Karpas-422 (cell line): ENCODE results near the gene RTN4. TPM values are rescaled to one million over a fixed set of nuclear protein-coding genes. Genes with fewer than 3 reads are reported as not detected.

ENCODE experiments used
- DNase-seq: peaks from one replicate; pipeline ENCODE4 v3.0.0-alpha.2; 2015
- H2AFZ ChIP-seq: fragments of 200-600 bp; sonication (generic); 2 replicates; pipeline ENCODE4 v1.6.1; 2014; ENCODE audit warnings: antibody characterized with exemption, low read length, mixed read lengths
- H3K27ac ChIP-seq: fragments of 200-600 bp; sonication (generic); 2 replicates; pipeline ENCODE4 v1.5.1; 2014; ENCODE audit warnings: mild to moderate bottlenecking, low read length, moderate library complexity
- H3K27me3 ChIP-seq: fragments of 200-600 bp; sonication (generic); 2 replicates; pipeline ENCODE4 v1.6.1; 2014; ENCODE audit warnings: low read length, mixed read lengths
- H3K36me3 ChIP-seq: fragments of 200-600 bp; sonication (generic); 2 replicates; pipeline ENCODE4 v1.6.1; 2014; ENCODE audit warnings: low read length, mixed read lengths; ENCODE audit not compliant: insufficient read depth
- H3K4me1 ChIP-seq: fragments of 200-600 bp; sonication (generic); 2 replicates; pipeline ENCODE4 v1.6.1; 2014; ENCODE audit warnings: mild to moderate bottlenecking, low read length, mixed read lengths
- H3K4me2 ChIP-seq: fragments of 200-600 bp; sonication (generic); 2 replicates; pipeline ENCODE4 v1.6.1; 2014; ENCODE audit warnings: low read length, low read depth, mild to moderate bottlenecking; ENCODE audit not compliant: poor library complexity, severe bottlenecking
- H3K4me3 ChIP-seq: fragments of 200-600 bp; sonication (generic); 2 replicates; pipeline ENCODE4 v1.5.1; 2014; ENCODE audit warnings: mild to moderate bottlenecking, antibody characterized with exemption, low read length, mixed read lengths
- H3K79me2 ChIP-seq: fragments of 200-600 bp; sonication (generic); 2 replicates; pipeline ENCODE4 v1.6.1; 2014; ENCODE audit warnings: mild to moderate bottlenecking, low read length, mixed read lengths
- H3K9ac ChIP-seq: fragments of 200-600 bp; sonication (generic); 2 replicates; pipeline ENCODE4 v1.6.0; 2014; ENCODE audit warnings: low read length
- H3K9me2 ChIP-seq: fragments of 200-600 bp; sonication (generic), shearing (Covaris generic); replicated peaks from 2 replicates; pipeline ENCODE4 v1.6.0; 2014; ENCODE audit warnings: mild to moderate bottlenecking, low read length, moderate library complexity; ENCODE audit not compliant: insufficient read depth
- H3K9me3 ChIP-seq: fragments of 300-700, 200-600 bp; sonication (generic); 2 replicates; pipeline ENCODE4 v1.6.1; 2014; ENCODE audit warnings: low read length, mixed read lengths
- H4K20me1 ChIP-seq: fragments of 200-600 bp; sonication (generic); 2 replicates; pipeline ENCODE4 v1.6.1; 2014; ENCODE audit warnings: mild to moderate bottlenecking, antibody characterized with exemption, low read length, low read depth; ENCODE audit not compliant: insufficient read depth
- total RNA-seq: library from RNA; depleted of rRNA; stranded (reverse); fragments of >200 nt; shearing (Covaris generic); gene quantifications from 2 replicates; pipeline ENCODE4 v1.2.3, GENCODE V29; 2014; ENCODE audit warnings: low replicate concordance

The RTN4 gene
- total RNA-seq, 1 experiment from 2014 or later: 109 TPM

GRCh38 chr2:54941248-54941984 is 108.8 kb downstream of the RTN4 start:
- peaks cover 2% of the 10 kb centered on the region for H3K4me1 ChIP-seq
- no peaks in the 10 kb centered on the region for H3K9me3 ChIP-seq
- no peaks in the 10 kb centered on the region for H3K9me2 ChIP-seq
- no peak overlapping the region for H2AFZ ChIP-seq
- no peak overlapping the region for H3K4me2 ChIP-seq
- no peak overlapping the region for H3K9ac ChIP-seq
- H3K27me3 ChIP-seq: no peaks in the 10 kb centered on the region
- peaks cover 3% of the 10 kb centered on the region; the same call in 1 of the 2 replicates for H3K36me3 ChIP-seq
- H3K79me2 ChIP-seq: no peaks in the 10 kb centered on the region
- DNase-seq: no peak
- H4K20me1 ChIP-seq: no peaks in the 10 kb centered on the region
- H3K27ac ChIP-seq: no peak overlapping the region
- no peak overlapping the region for H3K4me3 ChIP-seq

GRCh38 chr2:54940723-54941122 is 109.5 kb downstream of the RTN4 start:
- no peak overlapping the region for H3K9ac ChIP-seq
- no peaks in the 10 kb centered on the region for H3K27me3 ChIP-seq
- peaks cover 9% of the 10 kb centered on the region for H3K4me1 ChIP-seq
- no peaks in the 10 kb centered on the region for H4K20me1 ChIP-seq
- H3K9me3 ChIP-seq: no peaks in the 10 kb centered on the region
- H3K27ac ChIP-seq: no peak overlapping the region
- peaks cover 6% of the 10 kb centered on the region; the same call in 1 of the 2 replicates for H3K36me3 ChIP-seq
- H3K9me2 ChIP-seq: no peaks in the 10 kb centered on the region
- no peak overlapping the region for H2AFZ ChIP-seq
- H3K79me2 ChIP-seq: 0 out of 2 replicates have a peak, but pooled peaks cover 2% of the 10 kb centered on the region
- H3K4me2 ChIP-seq: no peak overlapping the region
- H3K4me3 ChIP-seq: no peak overlapping the region
- no peak for DNase-seq

GRCh38 chr2:54939446-54940118 is 110.7 kb downstream of the RTN4 start:
- H3K4me2 ChIP-seq: no peak overlapping the region
- no peak overlapping the region for H3K4me3 ChIP-seq
- H2AFZ ChIP-seq: no peak overlapping the region
- H3K36me3 ChIP-seq: peaks cover 15% of the 10 kb centered on the region; the same call in 1 of the 2 replicates
- DNase-seq: no peak
- H3K27ac ChIP-seq: no peak overlapping the region
- no peak overlapping the region for H3K9ac ChIP-seq
- 0 out of 2 replicates have a peak, but pooled peaks cover 6% of the 10 kb centered on the region for H3K79me2 ChIP-seq
- no peaks in the 10 kb centered on the region for H4K20me1 ChIP-seq
- H3K4me1 ChIP-seq: peaks cover 11% of the 10 kb centered on the region
- no peaks in the 10 kb centered on the region for H3K9me3 ChIP-seq
- H3K9me2 ChIP-seq: no peaks in the 10 kb centered on the region
- H3K27me3 ChIP-seq: no peaks in the 10 kb centered on the region

GRCh38 chr2:54936766-54937165 is 113.5 kb downstream of the RTN4 start:
- no peaks in the 10 kb centered on the region for H3K9me3 ChIP-seq
- H3K79me2 ChIP-seq: 0 out of 2 replicates have a peak, but pooled peaks cover 6% of the 10 kb centered on the region
- H3K4me2 ChIP-seq: no peak overlapping the region
- no peak overlapping the region for H3K27ac ChIP-seq
- no peaks in the 10 kb centered on the region for H3K27me3 ChIP-seq
- H3K9me2 ChIP-seq: no peaks in the 10 kb centered on the region
- H2AFZ ChIP-seq: no peak overlapping the region
- H3K9ac ChIP-seq: no peak overlapping the region
- peaks cover 11% of the 10 kb centered on the region for H3K4me1 ChIP-seq
- no peaks in the 10 kb centered on the region for H4K20me1 ChIP-seq
- DNase-seq: no peak
- H3K4me3 ChIP-seq: no peak overlapping the region
- peaks cover 35% of the 10 kb centered on the region for H3K36me3 ChIP-seq

- peaks cover 11% of the 10 kb centered on the region for H3K4me1 ChIP-seq
- no peak overlapping the region for H3K4me2 ChIP-seq
- no peak overlapping the region for H3K9ac ChIP-seq
- no peak overlapping the region for H3K4me3 ChIP-seq
- no peaks in the 10 kb centered on the region for H3K27me3 ChIP-seq
- H2AFZ ChIP-seq: no peak overlapping the region
- H3K27ac ChIP-seq: no peak overlapping the region
- no peaks in the 10 kb centered on the region for H4K20me1 ChIP-seq
- peaks cover 44% of the 10 kb centered on the region for H3K36me3 ChIP-seq
- no peaks in the 10 kb centered on the region for H3K9me3 ChIP-seq
- H3K79me2 ChIP-seq: 0 out of 2 replicates have a peak, but pooled peaks cover 6% of the 10 kb centered on the region
- no peaks in the 10 kb centered on the region for H3K9me2 ChIP-seq
- DNase-seq: no peak
Observed at GRCh38 chr2:54935389-54935788, 114.9 kb downstream of the RTN4 start.

- Histone ChIP-seq H2AFZ (no peak overlapping the region), H3K27me3 (no peaks in the 10 kb centered on the region), H3K9me3 (no peaks in the 10 kb centered on the region)
Observed at GRCh38 chr2:54931473-54931872, 118.8 kb downstream of the RTN4 start.

GRCh38 chr2:54928719-54929118 is 121.5 kb downstream of the RTN4 start:
- H3K27me3 ChIP-seq: no peaks in the 10 kb centered on the region
- H4K20me1 ChIP-seq: no peaks in the 10 kb centered on the region
- H3K9ac ChIP-seq: no peak overlapping the region
- no peaks in the 10 kb centered on the region for H3K9me3 ChIP-seq
- no peaks in the 10 kb centered on the region for H3K79me2 ChIP-seq
- no peaks in the 10 kb centered on the region for H3K4me1 ChIP-seq
- H3K4me3 ChIP-seq: no peak overlapping the region
- no peaks in the 10 kb centered on the region for H3K9me2 ChIP-seq
- peaks cover 76% of the 10 kb centered on the region for H3K36me3 ChIP-seq
- H3K4me2 ChIP-seq: no peak overlapping the region
- no peak overlapping the region for H3K27ac ChIP-seq
- H2AFZ ChIP-seq: no peak overlapping the region
- no peak for DNase-seq

More at GRCh38 chr2:54931473-54931872, 118.8 kb downstream of the RTN4 start:
- Histone ChIP-seq H3K79me2 (0 out of 2 replicates have a peak, but pooled peaks cover 6% of the 10 kb centered on the region), H3K9ac (no peak overlapping the region), H3K4me3 (no peak overlapping the region), H3K27ac (no peak overlapping the region), H3K4me2 (no peak overlapping the region), H3K4me1 (peaks cover 10% of the 10 kb centered on the region), H4K20me1 (no peaks in the 10 kb centered on the region), H3K36me3 (peaks cover 77% of the 10 kb centered on the region), H3K9me2 (no peaks in the 10 kb centered on the region)
- DNase-seq: no peak
